DOHH2 (cell line): Measurements from ENCODE around the gene OXGR1.

ENCODE experiments used
- H3F3A ChIP-seq: fragments of 200-600 bp; sonication (generic), shearing (Covaris generic); 2 replicates; pipeline ENCODE4 v1.6.0; 2016; ENCODE audit warnings: antibody characterized with exemption, mild to moderate bottlenecking; ENCODE audit not compliant: control insufficient read depth, insufficient read depth
- H3K27ac ChIP-seq: fragments of 200-600 bp; sonication (generic); 2 replicates; pipeline ENCODE4 v1.5.1; 2014; ENCODE audit warnings: low read depth, mild to moderate bottlenecking, low read length, moderate library complexity
- H3K27me3 ChIP-seq: fragments of 200-600 bp; sonication (generic); 2 replicates; pipeline ENCODE4 v1.6.1; 2014; ENCODE audit warnings: mild to moderate bottlenecking, low read length, mixed read lengths; ENCODE audit not compliant: control insufficient read depth
- H3K36me3 ChIP-seq: fragments of 200-600 bp; sonication (generic); 2 replicates; pipeline ENCODE4 v1.6.1; 2014; ENCODE audit warnings: mild to moderate bottlenecking, low read length, moderate library complexity, mixed read lengths; ENCODE audit not compliant: control insufficient read depth
- H3K4me1 ChIP-seq: fragments of 200-600 bp; sonication (generic); 2 replicates; pipeline ENCODE4 v1.6.1; 2014; ENCODE audit warnings: mild to moderate bottlenecking, low read length, mixed read lengths; ENCODE audit not compliant: control insufficient read depth
- H3K4me2 ChIP-seq: fragments of 200-600 bp; sonication (generic); 2 replicates; pipeline ENCODE4 v1.6.0; 2014; ENCODE audit warnings: mild to moderate bottlenecking, low read length, moderate library complexity
- H3K4me3 ChIP-seq: fragments of 200-600 bp; sonication (generic); 2 replicates; pipeline ENCODE4 v1.5.1; 2014; ENCODE audit warnings: mild to moderate bottlenecking, low read length, mixed read lengths
- H3K79me2 ChIP-seq: fragments of 200-600 bp; sonication (generic); 2 replicates; pipeline ENCODE4 v1.6.1; 2014; ENCODE audit warnings: mild to moderate bottlenecking, low read length, mixed read lengths; ENCODE audit not compliant: control insufficient read depth
- H3K9me2 ChIP-seq: fragments of 200-600 bp; sonication (generic); replicated peaks from 2 replicates; pipeline ENCODE4 v1.6.1; 2014; ENCODE audit warnings: mild to moderate bottlenecking, low read length, mixed read lengths; ENCODE audit not compliant: control insufficient read depth
- H3K9me3 ChIP-seq: fragments of 200-600 bp; sonication (generic); 2 replicates; pipeline ENCODE4 v1.6.1; 2014; ENCODE audit warnings: antibody characterized with exemption, low read length, mixed read lengths; ENCODE audit not compliant: control insufficient read depth, insufficient read depth
- H4K20me1 ChIP-seq: fragments of 200-600 bp; sonication (generic); 2 replicates; pipeline ENCODE4 v1.6.0; 2014; ENCODE audit warnings: low read depth, mild to moderate bottlenecking, antibody characterized with exemption, low read length, moderate library complexity; ENCODE audit not compliant: control insufficient read depth, insufficient read depth
- CTCF ChIP-seq: fragments of 200-600 bp; sonication (generic); IDR thresholded peaks from one replicate; pipeline ENCODE4 v1.5.1; 2014; ENCODE audit warnings: antibody characterized with exemption, mild to moderate bottlenecking, low read depth, low read length; ENCODE audit not compliant: poor library complexity, severe bottlenecking
- EZH2phosphoT487 ChIP-seq: fragments of 200-600 bp; sonication (generic); IDR thresholded peaks from 2 replicates; pipeline ENCODE4 v1.6.1; 2017; ENCODE audit warnings: borderline replicate concordance, mild to moderate bottlenecking, antibody characterized with exemption, low read length, moderate library complexity, mixed read lengths

The OXGR1 gene

GRCh38 chr13:96994858-96995243 is 575 bp upstream of the OXGR1 start:
- Histone ChIP-seq H3K4me2 (no peak overlapping the region), H3K27me3 (no peaks in the 10 kb centered on the region), H3K36me3 (no peaks in the 10 kb centered on the region), H3K27ac (no peak overlapping the region), H3K4me3 (no peak overlapping the region), H3F3A (no peaks in the 10 kb centered on the region), H4K20me1 (no peaks in the 10 kb centered on the region), H3K9me3 (no peaks in the 10 kb centered on the region), H3K9me2 (no peaks in the 10 kb centered on the region), H3K4me1 (peaks cover 13% of the 10 kb centered on the region), H3K79me2 (no peaks in the 10 kb centered on the region)
- no peak for TF ChIP-seq EZH2phosphoT487
- TF ChIP-seq CTCF: no peak

GRCh38 chr13:96993634-96994016 is 651 bp downstream of the OXGR1 start:
- Histone ChIP-seq H4K20me1 (no peaks in the 10 kb centered on the region), H3K9me3 (no peaks in the 10 kb centered on the region), H3K36me3 (no peaks in the 10 kb centered on the region), H3F3A (no peaks in the 10 kb centered on the region), H3K27ac (no peak overlapping the region), H3K4me1 (peaks cover 13% of the 10 kb centered on the region), H3K4me3 (no peak overlapping the region), H3K4me2 (no peak overlapping the region), H3K27me3 (no peaks in the 10 kb centered on the region), H3K79me2 (no peaks in the 10 kb centered on the region), H3K9me2 (no peaks in the 10 kb centered on the region)
- no peak for TF ChIP-seq CTCF
- no peak for TF ChIP-seq EZH2phosphoT487

GRCh38 chr13:96992633-96993032 is 1.6 kb downstream of the OXGR1 start:
- Histone ChIP-seq H3F3A (no peaks in the 10 kb centered on the region), H3K9me2 (no peaks in the 10 kb centered on the region), H3K27ac (no peak overlapping the region), H4K20me1 (no peaks in the 10 kb centered on the region), H3K4me3 (no peak overlapping the region), H3K4me2 (no peak overlapping the region), H3K9me3 (no peaks in the 10 kb centered on the region), H3K36me3 (no peaks in the 10 kb centered on the region), H3K79me2 (no peaks in the 10 kb centered on the region), H3K4me1 (peaks cover 13% of the 10 kb centered on the region), H3K27me3 (no peaks in the 10 kb centered on the region)
- TF ChIP-seq CTCF: no peak
- no peak for TF ChIP-seq EZH2phosphoT487

GRCh38 chr13:96991072-96991471 is 3.2 kb downstream of the OXGR1 start:
- Histone ChIP-seq H3F3A (no peaks in the 10 kb centered on the region), H3K4me3 (no peak overlapping the region), H3K9me3 (no peaks in the 10 kb centered on the region), H3K27me3 (no peaks in the 10 kb centered on the region), H3K4me1 (peaks cover under 1% of the 10 kb centered on the region; the same call in 1 of the 2 replicates), H3K36me3 (no peaks in the 10 kb centered on the region), H3K27ac (no peak overlapping the region), H3K9me2 (no peaks in the 10 kb centered on the region), H3K79me2 (no peaks in the 10 kb centered on the region), H3K4me2 (no peak overlapping the region), H4K20me1 (no peaks in the 10 kb centered on the region)
- TF ChIP-seq CTCF (no peak), EZH2phosphoT487 (no peak)
